ENCODE measurements around the gene SELPLG.

The SELPLG gene

DNA sequence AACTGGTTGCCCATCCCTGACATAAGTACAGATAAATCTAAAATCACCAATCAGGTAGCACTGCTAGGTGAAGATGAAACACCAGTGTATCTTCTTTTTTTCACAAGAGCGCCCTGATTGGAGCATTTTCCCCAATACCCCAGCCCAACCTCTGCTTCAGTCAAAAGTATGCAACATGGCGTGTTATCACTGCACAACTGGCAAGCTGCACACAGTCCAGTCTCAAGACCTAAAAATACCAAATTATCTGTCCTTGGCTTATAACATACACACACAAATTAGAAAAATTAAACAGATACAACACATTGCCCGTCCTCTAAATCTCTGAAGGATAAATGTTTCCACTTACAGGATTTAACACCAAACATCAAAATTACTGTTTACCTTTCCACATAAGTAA, 20.2 kb upstream of the SELPLG start:
- H3K27ac ChIP-seq (replicated peaks): no peak overlapping the region
- H3K4me3 ChIP-seq (replicated peaks; ENCODE audit: insufficient read depth, low read length): no peak overlapping the region
- no peaks in the 10 kb centered on the region for H3K27me3 ChIP-seq (ENCODE audit: insufficient read depth, poor library complexity, severe bottlenecking)
- no peak for TF ChIP-seq POLR2AphosphoS5 (IDR thresholded peaks at IDR 0.05; ENCODE audit: low read depth)
- TF ChIP-seq GABPA (IDR thresholded peaks at IDR 0.05; ENCODE audit: low read depth): no peak
- TF ChIP-seq SPI1 (IDR thresholded peaks at IDR 0.05; ENCODE audit: borderline replicate concordance, low read depth): no peak
- TF ChIP-seq, protein P1, sequence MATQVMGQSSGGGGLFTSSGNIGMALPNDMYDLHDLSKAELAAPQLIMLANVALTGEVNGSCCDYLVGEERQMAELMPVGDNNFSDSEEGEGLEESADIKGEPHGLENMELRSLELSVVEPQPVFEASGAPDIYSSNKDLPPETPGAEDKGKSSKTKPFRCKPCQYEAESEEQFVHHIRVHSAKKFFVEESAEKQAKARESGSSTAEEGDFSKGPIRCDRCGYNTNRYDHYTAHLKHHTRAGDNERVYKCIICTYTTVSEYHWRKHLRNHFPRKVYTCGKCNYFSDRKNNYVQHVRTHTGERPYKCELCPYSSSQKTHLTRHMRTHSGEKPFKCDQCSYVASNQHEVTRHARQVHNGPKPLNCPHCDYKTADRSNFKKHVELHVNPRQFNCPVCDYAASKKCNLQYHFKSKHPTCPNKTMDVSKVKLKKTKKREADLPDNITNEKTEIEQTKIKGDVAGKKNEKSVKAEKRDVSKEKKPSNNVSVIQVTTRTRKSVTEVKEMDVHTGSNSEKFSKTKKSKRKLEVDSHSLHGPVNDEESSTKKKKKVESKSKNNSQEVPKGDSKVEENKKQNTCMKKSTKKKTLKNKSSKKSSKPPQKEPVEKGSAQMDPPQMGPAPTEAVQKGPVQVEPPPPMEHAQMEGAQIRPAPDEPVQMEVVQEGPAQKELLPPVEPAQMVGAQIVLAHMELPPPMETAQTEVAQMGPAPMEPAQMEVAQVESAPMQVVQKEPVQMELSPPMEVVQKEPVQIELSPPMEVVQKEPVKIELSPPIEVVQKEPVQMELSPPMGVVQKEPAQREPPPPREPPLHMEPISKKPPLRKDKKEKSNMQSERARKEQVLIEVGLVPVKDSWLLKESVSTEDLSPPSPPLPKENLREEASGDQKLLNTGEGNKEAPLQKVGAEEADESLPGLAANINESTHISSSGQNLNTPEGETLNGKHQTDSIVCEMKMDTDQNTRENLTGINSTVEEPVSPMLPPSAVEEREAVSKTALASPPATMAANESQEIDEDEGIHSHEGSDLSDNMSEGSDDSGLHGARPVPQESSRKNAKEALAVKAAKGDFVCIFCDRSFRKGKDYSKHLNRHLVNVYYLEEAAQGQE (IDR thresholded peaks at IDR 0.05; ENCODE audit: insufficient replicate concordance, low read depth): no peak
- TF ChIP-seq, protein P2, sequence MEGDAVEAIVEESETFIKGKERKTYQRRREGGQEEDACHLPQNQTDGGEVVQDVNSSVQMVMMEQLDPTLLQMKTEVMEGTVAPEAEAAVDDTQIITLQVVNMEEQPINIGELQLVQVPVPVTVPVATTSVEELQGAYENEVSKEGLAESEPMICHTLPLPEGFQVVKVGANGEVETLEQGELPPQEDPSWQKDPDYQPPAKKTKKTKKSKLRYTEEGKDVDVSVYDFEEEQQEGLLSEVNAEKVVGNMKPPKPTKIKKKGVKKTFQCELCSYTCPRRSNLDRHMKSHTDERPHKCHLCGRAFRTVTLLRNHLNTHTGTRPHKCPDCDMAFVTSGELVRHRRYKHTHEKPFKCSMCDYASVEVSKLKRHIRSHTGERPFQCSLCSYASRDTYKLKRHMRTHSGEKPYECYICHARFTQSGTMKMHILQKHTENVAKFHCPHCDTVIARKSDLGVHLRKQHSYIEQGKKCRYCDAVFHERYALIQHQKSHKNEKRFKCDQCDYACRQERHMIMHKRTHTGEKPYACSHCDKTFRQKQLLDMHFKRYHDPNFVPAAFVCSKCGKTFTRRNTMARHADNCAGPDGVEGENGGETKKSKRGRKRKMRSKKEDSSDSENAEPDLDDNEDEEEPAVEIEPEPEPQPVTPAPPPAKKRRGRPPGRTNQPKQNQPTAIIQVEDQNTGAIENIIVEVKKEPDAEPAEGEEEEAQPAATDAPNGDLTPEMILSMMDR (IDR thresholded peaks at IDR 0.05; ENCODE audit: insufficient read depth, low read length): no peak
- DNase-seq (ENCODE audit: low read depth in 1 of 2, low spot score in 1 of 2): no peak

DNA sequence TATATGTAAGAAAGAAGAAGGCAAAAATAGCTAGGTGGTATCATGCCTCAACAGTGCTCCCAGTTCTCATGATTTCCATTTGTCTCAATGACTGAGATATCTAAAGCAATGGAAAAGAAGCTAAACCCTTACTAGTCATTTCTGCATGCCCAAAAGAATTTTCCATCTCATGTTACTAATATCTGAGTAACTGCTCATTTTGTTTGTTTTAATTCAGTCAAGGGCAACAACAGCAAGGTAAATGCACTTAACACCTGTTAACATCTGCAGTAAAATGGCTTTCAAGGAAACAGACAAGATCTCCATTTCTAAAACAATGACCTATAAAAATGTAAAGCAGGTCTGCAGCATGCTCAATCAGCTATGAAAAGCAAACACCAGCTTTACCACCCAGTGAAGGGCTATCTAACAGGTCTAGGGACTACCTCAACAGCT, 19.4 kb upstream of the SELPLG start:
- no peak for TF ChIP-seq GABPA (IDR thresholded peaks at IDR 0.05; ENCODE audit: low read depth)
- no peak for TF ChIP-seq SPI1 (IDR thresholded peaks at IDR 0.05; ENCODE audit: borderline replicate concordance, low read depth)
- Histone ChIP-seq H3K4me3 (replicated peaks; ENCODE audit: insufficient read depth, low read length) (no peak overlapping the region), H3K27me3 (ENCODE audit: insufficient read depth, poor library complexity, severe bottlenecking) (no peaks in the 10 kb centered on the region), H3K27ac (replicated peaks) (no peak overlapping the region)
- DNase-seq (ENCODE audit: low read depth in 1 of 2, low spot score in 1 of 2): no peak

DNA sequence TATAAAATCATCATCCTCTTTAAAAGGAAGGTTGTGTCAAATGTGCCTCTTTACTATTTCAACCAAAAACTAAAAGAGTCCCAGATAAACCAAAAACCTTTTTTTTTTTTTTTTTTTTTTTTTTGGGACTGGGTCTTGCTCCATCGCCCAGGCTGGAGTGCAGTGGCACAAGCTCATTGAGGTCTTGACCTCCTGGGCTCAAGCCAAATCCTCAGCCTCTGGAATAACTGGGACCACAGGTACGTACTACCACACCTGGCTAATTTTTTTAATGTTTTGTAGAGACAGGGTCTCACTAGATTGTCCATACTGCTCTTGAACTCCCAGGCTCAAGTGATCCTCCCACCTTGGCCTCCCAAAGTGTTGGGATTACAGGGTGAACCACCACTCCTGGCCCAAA, 16.4 kb upstream of the SELPLG start:
- H3K4me3 ChIP-seq (replicated peaks; ENCODE audit: insufficient read depth, low read length): no peak overlapping the region
- no peaks in the 10 kb centered on the region for H3K27me3 ChIP-seq (ENCODE audit: insufficient read depth, poor library complexity, severe bottlenecking)
- no peak for DNase-seq (ENCODE audit: low read depth in 1 of 2, low spot score in 1 of 2)
- TF ChIP-seq SPI1 (IDR thresholded peaks at IDR 0.05; ENCODE audit: borderline replicate concordance, low read depth): no peak
- TF ChIP-seq POLR2AphosphoS5 (IDR thresholded peaks at IDR 0.05; ENCODE audit: low read depth): no peak
- TF ChIP-seq, protein P1 (IDR thresholded peaks at IDR 0.05; ENCODE audit: insufficient replicate concordance, low read depth): no peak
- no peak for TF ChIP-seq GABPA (IDR thresholded peaks at IDR 0.05; ENCODE audit: low read depth)
- TF ChIP-seq, protein P2 (IDR thresholded peaks at IDR 0.05; ENCODE audit: insufficient read depth, low read length): no peak
- no peak overlapping the region for H3K27ac ChIP-seq (replicated peaks)

DNA sequence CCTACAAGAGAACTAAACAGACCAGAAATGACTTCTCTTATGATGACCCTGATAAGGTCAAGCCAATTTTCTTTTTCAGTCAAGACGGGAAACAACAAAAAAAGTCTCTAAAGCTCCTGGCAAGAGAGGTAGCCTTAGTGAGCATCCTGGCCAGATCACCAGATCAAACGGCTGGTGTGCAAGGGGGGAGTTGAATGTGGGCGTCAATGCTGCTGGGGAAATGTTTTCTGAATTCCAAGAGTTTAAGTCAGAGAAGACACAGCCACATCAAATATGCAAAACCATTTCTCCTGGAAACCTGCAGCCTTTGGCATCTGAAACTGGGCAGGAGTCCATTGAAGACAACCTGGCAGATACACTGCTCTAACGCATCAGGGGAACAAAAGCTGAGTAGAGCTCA, 16.0 kb upstream of the SELPLG start:
- H3K4me3 ChIP-seq (replicated peaks; ENCODE audit: insufficient read depth, low read length): no peak overlapping the region
- no peak for TF ChIP-seq SPI1 (IDR thresholded peaks at IDR 0.05; ENCODE audit: borderline replicate concordance, low read depth)
- TF ChIP-seq POLR2AphosphoS5 (IDR thresholded peaks at IDR 0.05; ENCODE audit: low read depth): no peak
- TF ChIP-seq GABPA (IDR thresholded peaks at IDR 0.05; ENCODE audit: low read depth): no peak
- TF ChIP-seq, protein P1 (IDR thresholded peaks at IDR 0.05; ENCODE audit: insufficient replicate concordance, low read depth): no peak
- H3K27me3 ChIP-seq (ENCODE audit: insufficient read depth, poor library complexity, severe bottlenecking): no peaks in the 10 kb centered on the region
- no peak overlapping the region for H3K27ac ChIP-seq (replicated peaks)
- DNase-seq (ENCODE audit: low read depth in 1 of 2, low spot score in 1 of 2): no peak
